Measurements from ENCODE around the gene SMOC2.

GRCh38 chr6:168618546-168619315, 177.7 kb downstream of the SMOC2 start:
- TF ChIP-seq CTCF (IDR thresholded peaks at IDR 0.05; ENCODE audit: low read depth, low read length) (no peak), EZH2phosphoT487 (IDR thresholded peaks at IDR 0.05; ENCODE audit: low read depth) (no peak)

Measured in OCI-LY3 (cell line).